ENCODE results near the gene MMP24OS.

The MMP24OS gene

GRCh38 chr20:35306931-35307517 lies 29.1 kb upstream of the MMP24OS start:
- DNase-seq (ENCODE audit: low read depth): no peak

- peak; percentile 99 for DNase-seq (ENCODE audit: low read depth)
Observed at GRCh38 chr20:35305682-35306556, 28.0 kb upstream of the MMP24OS start.

- no peak for DNase-seq (ENCODE audit: low read depth)
Observed at GRCh38 chr20:35304956-35305355, 27.0 kb upstream of the MMP24OS start.

- DNase-seq (ENCODE audit: low read depth): peak; percentile 71
Observed at GRCh38 chr20:35303735-35304491, 26.0 kb upstream of the MMP24OS start.

- no peak for DNase-seq (ENCODE audit: low read depth)
Observed at GRCh38 chr20:35303382-35303734, 25.4 kb upstream of the MMP24OS start.

GRCh38 chr20:35302421-35303335 lies 24.8 kb upstream of the MMP24OS start:
- no peak for DNase-seq (ENCODE audit: low read depth)

GRCh38 chr20:35301426-35301825 lies 23.5 kb upstream of the MMP24OS start:
- no peak for DNase-seq (ENCODE audit: low read depth)

GRCh38 chr20:35300469-35301262 lies 22.7 kb upstream of the MMP24OS start:
- no peak for DNase-seq (ENCODE audit: low read depth)

GRCh38 chr20:35299780-35300179 lies 21.9 kb upstream of the MMP24OS start:
- no peak for DNase-seq (ENCODE audit: low read depth)

- no peak for DNase-seq (ENCODE audit: low read depth)
Observed at GRCh38 chr20:35298264-35298663, 20.3 kb upstream of the MMP24OS start.

GRCh38 chr20:35297740-35298139 lies 19.8 kb upstream of the MMP24OS start:
- no peak for DNase-seq (ENCODE audit: low read depth)

- no peak for DNase-seq (ENCODE audit: low read depth)
Observed at GRCh38 chr20:35297155-35297554, 19.2 kb upstream of the MMP24OS start.

- DNase-seq (ENCODE audit: low read depth): no peak
Observed at GRCh38 chr20:35296101-35296554, 18.2 kb upstream of the MMP24OS start.

- DNase-seq (ENCODE audit: low read depth): no peak
Observed at GRCh38 chr20:35295674-35296073, 17.8 kb upstream of the MMP24OS start.

GRCh38 chr20:35295058-35295457 lies 17.1 kb upstream of the MMP24OS start:
- no peak for DNase-seq (ENCODE audit: low read depth)

GRCh38 chr20:35294293-35294685 lies 16.4 kb upstream of the MMP24OS start:
- no peak for DNase-seq (ENCODE audit: low read depth)

- no peak for DNase-seq (ENCODE audit: low read depth)
Observed at GRCh38 chr20:35293303-35294292, 15.7 kb upstream of the MMP24OS start.

- DNase-seq (ENCODE audit: low read depth): no peak
Observed at GRCh38 chr20:35292504-35293285, 14.8 kb upstream of the MMP24OS start.
